Ovary (tissue), 3 donors: ENCODE results near the gene LRRC32.

ENCODE experiments used
- EP300 ChIP-seq: sonication (generic); formaldehyde crosslinking; IDR thresholded peaks from one replicate; pipeline ENCODE4 v1.6.1; 2017; ENCODE audit warnings: antibody characterized with exemption
- POLR2A ChIP-seq: fragments of 450-650 bp; IDR thresholded peaks from one replicate; pipeline ENCODE4 v1.6.1; 2017; ENCODE audit warnings: antibody characterized with exemption, mild to moderate bottlenecking, moderate library complexity
- TF ChIP-seq, protein P1 (sequence below), 3 donors: fragments of 450-650 bp in 2 of 3; fragments of 200-600 bp in 1 of 3; IDR thresholded peaks; one replicate each; pipeline versions ENCODE4 v1.5.1 to v1.8.0; 2016 to 2022; ENCODE audit warnings: antibody characterized with exemption in 3 of 3, mild to moderate bottlenecking in 1 of 3
- donor health status: DM: no; HTN: no; CAD: no.

DNA sequence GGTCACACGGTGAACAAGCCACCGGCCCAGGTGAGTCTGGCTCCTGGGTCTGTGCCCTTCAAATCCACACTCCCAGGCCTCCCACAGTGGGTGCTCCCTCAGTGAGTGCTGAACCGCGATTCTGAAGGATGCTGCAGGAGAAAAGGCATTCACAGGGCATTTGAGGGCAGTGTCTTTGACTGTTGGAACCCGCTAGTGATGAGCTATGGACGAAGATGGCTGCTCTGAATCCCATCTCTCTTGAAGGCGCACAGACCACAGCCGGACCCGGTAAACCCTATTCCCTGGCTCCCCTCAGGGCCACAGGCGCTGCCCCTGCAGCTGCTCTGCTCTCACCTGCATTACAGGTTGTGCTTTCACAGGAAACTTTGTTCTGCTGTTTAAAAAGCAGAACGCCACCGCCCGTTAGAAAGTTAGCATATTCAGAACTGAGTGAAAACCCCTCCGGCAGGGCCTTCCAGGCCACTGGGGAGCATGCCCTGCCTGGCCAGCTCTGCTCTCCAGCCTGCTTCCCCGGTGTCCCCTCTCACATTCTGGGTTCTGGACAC is 3.2 kb downstream of the LRRC32 start:
- TF ChIP-seq, protein P1, sequence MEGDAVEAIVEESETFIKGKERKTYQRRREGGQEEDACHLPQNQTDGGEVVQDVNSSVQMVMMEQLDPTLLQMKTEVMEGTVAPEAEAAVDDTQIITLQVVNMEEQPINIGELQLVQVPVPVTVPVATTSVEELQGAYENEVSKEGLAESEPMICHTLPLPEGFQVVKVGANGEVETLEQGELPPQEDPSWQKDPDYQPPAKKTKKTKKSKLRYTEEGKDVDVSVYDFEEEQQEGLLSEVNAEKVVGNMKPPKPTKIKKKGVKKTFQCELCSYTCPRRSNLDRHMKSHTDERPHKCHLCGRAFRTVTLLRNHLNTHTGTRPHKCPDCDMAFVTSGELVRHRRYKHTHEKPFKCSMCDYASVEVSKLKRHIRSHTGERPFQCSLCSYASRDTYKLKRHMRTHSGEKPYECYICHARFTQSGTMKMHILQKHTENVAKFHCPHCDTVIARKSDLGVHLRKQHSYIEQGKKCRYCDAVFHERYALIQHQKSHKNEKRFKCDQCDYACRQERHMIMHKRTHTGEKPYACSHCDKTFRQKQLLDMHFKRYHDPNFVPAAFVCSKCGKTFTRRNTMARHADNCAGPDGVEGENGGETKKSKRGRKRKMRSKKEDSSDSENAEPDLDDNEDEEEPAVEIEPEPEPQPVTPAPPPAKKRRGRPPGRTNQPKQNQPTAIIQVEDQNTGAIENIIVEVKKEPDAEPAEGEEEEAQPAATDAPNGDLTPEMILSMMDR (IDR thresholded peaks at IDR 0.05) = no peak
- TF ChIP-seq POLR2A (no peak), EP300 (no peak)
